Upper lobe of left lung (tissue), 4 donors: ENCODE measurements around the gene KRIT1.

Experiments used
- CTCF ChIP-seq, 6 experiments: fragments of 450-650 bp in 4 of 6; fragments of 200-600 bp in 2 of 6; sonication (generic) in 2 of 6; IDR thresholded peaks; one replicate each; pipeline ENCODE4 v1.5.1; 2016 to 2019; ENCODE audit warnings: antibody characterized with exemption in 6 of 6
- EP300 ChIP-seq, 4 donors: sonication (generic); formaldehyde crosslinking; IDR thresholded peaks; one replicate each; pipeline ENCODE4 v1.5.1; 2017; ENCODE audit warnings: antibody characterized with exemption in 4 of 4, control low read depth in 2 of 4
- POLR2A ChIP-seq, 4 donors: fragments of 450-650 bp; IDR thresholded peaks; one replicate each; pipeline ENCODE4 v1.5.1; 2016 to 2017; ENCODE audit warnings: antibody characterized with exemption in 4 of 4, mild to moderate bottlenecking in 2 of 4
- POLR2AphosphoS5 ChIP-seq, 2 donors: sonication (generic); formaldehyde crosslinking; IDR thresholded peaks; one replicate each; pipeline ENCODE4 v1.5.1; 2017; ENCODE audit warnings: antibody characterized with exemption in 2 of 2

GRCh38 chr7:92259062-92259461 lies 13.3 kb upstream of the KRIT1 start:
- no peak for TF ChIP-seq CTCF (IDR thresholded peaks at IDR 0.05)
- no peak for TF ChIP-seq POLR2AphosphoS5 (IDR thresholded peaks at IDR 0.05)
- TF ChIP-seq POLR2A (IDR thresholded peaks at IDR 0.05) = no peak
- no peak for TF ChIP-seq EP300 (IDR thresholded peaks at IDR 0.05)
